GM19025 (cell line): ENCODE results near the gene WHRN.

Experiments used
- ATAC-seq: cut with Tn5 transposase; IDR thresholded peaks from one replicate; pipeline ENCODE4 v1.9.1; 2021; ENCODE audit warnings: mild to moderate bottlenecking, low read depth, moderate library complexity; ENCODE audit not compliant: unreplicated experiment

WHRN gene

GRCh38 chr9:114505187-114506081 is at the start of gene WHRN:
Gene WHRN, minus strand, starts transcription at chr9:114505473. Its CDS starts 672 bp downstream, at chr9:114504801.
- ATAC-seq, result peak; percentile 83

DNA sequence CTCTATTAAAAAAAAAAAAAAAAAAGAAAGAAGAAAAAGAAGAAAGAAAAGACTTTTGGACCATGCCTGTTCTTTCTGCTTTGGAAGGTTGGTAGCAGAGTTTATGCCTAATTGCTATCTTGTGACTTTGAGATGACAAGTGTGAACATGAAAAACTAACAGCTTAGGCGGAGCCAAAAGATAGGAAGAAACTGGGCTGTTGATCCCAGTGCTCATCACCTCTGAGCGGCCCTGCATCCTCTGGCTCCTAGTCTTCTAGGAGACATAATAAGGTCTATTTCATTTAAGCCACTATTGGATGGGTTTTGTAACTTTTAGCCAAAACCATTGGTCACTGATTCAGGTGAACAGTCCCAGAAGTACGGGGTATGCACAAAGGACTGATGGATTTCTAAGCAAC is 47.9 kb upstream of the WHRN start:
- no peak for ATAC-seq

- no peak for ATAC-seq
Measured at GRCh38 chr9:114552706-114553105, 47.4 kb upstream of the WHRN start.

GRCh38 chr9:114551750-114552685 is 46.7 kb upstream of the WHRN start:
- ATAC-seq, result no peak

DNA sequence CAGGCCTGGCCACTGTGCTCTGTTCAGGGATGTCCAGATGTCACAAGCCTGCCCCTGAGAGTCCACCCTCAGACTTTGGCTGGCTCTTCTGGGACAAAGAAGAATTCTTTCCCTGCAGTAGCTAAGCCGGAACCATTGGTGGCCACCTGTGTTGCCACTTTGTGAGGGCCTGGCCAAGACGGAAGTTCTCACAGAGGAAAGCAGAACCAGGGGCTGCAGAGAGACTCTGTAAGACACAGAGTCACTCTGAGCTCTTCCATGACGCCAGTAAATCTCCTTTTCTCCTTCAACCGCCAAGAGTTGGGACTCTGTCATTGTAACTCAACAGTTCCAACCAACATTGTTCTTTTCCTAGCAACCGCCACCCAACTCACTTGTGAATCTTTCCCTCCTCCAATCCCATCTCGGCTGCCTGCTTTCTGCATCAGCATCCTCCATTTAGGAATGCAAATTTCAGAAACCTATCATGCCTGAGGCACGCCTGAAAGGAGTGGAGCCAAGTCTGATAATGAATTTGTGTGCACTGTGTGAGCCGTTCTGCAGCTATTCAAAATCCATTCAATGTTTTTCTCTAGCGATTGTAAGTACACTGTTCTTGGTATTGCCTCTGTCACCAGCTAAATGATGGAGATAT is 44.5 kb upstream of the WHRN start:
- no peak for ATAC-seq

- no peak for ATAC-seq
Measured at GRCh38 chr9:114546851-114547250, 41.6 kb upstream of the WHRN start.

DNA sequence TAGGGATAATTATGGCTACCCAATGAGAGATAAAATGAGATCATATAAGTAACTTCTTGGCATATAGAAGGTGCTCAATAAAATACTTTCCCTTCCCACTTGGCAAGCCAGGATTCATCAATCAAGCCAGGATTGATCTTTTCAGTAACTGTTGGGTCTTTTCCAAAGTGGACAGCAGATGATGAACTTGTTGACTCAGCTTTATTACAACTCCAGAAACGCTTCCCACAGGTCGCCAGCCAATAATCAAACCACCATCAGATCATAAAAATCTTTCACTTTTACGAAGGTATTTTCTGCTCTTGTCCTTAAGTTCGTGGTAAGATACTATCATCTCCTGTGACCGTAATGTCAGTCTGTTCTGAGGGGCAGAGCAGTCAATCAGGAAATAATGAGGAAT is 39.8 kb upstream of the WHRN start:
- ATAC-seq, result no peak

DNA sequence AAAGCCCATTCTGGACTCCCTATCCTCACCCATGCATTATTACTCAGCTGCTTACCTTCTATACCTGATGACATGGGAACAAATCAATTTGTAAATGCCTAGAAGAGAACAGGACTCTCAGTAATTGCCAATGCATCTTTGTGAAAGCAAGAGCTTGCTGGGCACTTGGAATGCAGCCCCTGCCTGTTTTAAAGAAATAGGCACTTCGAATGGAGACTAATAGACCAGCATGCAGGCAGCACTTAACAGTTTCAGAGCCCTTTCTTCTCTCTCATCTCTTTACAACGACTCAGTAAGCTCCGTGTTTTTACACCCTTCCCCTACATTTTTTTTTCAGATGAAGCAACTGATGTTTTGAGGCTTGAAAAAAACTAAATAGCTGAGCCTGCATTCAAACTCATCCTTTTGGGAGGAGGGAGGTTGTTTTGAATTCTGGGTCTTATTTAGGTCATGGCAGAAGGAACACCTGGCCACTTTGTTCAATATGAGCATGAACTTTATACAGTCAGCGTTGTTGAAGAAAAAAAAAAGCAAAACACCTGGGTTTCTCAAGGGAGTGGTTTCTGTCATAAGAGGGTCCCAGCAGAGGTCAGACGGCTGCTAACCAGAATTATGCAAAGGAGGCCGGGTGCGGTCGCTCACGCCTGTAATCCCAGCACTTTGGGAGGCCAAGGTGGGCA is 34.6 kb upstream of the WHRN start:
- no peak for ATAC-seq

DNA sequence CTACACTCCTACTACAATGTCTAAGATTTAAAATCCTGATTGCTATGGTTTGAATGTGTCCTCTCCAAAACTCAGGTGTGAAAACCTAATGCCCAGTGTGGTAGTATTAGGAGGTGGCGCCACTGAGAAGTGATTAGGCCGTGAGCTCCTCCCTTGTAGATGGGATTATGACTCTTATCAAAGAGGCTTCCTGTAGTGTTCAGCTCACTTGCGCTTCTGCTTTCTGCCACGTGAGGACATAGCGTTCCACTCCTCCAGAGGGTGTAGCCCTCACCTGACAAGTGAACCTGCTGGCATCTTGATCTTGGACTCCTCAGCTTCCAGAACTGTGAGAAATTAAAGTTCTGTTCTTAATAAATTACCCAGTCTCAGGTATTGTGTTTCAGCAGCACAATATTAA is 33.0 kb upstream of the WHRN start:
- ATAC-seq, result peak; percentile 49

GRCh38 chr9:114532561-114533237 is 27.4 kb upstream of the WHRN start:
- no peak for ATAC-seq

- no peak for ATAC-seq
Measured at GRCh38 chr9:114529285-114529684, 24.0 kb upstream of the WHRN start.

DNA sequence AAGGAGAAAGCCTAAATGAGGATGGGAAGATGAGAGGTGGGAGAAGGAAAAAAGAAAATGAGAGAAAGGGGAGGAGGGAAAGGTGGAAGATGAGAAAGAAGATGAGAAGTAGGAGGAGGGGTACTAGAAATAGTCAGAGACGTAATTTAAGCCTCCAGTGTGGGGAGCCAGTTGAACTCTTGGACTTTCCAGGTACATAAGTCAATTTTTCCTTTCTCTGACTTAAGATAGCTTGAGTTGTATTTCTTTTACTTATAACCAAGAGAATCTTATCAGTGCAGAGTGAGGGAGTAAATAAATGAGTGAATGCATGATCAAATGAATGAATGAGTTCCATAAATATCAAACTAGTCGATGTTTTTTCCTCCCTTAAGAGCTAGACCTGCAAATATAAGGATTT is 21.5 kb upstream of the WHRN start:
- no peak for ATAC-seq

DNA sequence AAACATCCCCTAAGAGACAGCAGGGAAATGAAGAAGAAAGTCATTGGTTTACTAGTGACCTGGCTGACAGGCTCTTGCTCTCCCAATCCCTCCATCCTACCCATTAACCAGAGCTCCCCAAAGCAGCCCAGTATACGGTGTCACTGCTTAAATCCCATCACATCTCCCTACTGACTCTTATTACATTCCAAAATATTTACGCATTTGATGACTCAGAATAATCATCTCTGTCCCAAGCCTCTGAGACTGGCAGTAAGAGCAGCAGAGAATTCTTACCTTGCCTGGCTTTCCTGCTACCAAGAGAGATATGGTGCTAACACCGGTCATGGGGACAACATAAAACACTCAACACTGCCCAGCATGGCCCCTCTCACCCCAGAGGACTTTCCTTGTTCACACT is 20.2 kb upstream of the WHRN start:
- ATAC-seq, result no peak

DNA sequence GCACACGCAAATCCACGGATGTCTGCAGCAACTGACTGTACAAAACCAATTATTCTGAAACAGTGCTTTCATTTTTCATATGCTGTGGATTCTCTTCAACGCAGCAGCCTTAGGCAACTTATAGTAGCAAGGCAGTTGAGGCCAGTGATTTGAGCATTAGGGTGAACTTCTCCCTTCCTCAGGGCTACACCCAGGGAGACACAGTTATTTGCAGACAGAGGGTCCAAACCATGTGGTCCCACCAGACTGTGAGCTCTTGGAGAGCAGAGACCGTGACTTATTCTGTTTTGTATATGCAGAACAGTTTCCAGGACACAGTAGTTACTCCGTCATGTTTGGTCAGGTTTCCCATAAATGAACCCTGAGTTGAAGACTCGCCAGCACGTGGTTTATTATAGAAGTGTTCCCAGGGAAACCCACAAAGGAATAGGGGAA is 19.0 kb upstream of the WHRN start:
- ATAC-seq, result no peak

GRCh38 chr9:114522847-114523246 is 17.6 kb upstream of the WHRN start:
- ATAC-seq, result no peak

GRCh38 chr9:114522286-114522685 is 17.0 kb upstream of the WHRN start:
- ATAC-seq, result no peak

DNA sequence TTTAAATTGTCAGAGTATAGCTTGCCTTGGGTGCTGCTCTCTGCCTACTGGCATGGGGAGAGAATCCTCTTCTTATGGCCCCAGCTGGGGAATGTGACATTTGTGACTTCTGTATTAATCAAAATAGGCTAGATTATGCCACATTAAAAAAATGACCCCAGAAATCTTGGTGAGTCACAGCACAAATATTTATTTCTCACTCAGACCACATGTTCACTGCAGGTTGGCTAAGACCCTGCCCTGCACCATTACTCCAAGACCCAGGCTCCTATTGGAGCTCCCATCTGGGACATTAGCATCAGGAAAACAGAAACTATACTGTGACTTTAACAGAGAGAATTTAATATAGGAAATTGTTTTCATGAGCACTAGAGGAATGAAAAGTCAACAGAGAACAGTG is 16.6 kb upstream of the WHRN start:
- no peak for ATAC-seq

- peak; percentile 78 for ATAC-seq
Measured at GRCh38 chr9:114518599-114519022, 13.3 kb upstream of the WHRN start.

- ATAC-seq, result no peak
Measured at GRCh38 chr9:114518120-114518519, 12.8 kb upstream of the WHRN start.

GRCh38 chr9:114516913-114517312 is 11.6 kb upstream of the WHRN start:
- ATAC-seq, result no peak
